GM12872 (cell line): Measurements from ENCODE around the gene RFTN2.

Source experiments
- TF ChIP-seq, protein P1 (sequence below): IDR thresholded peaks from 3 replicates; pipeline ENCODE4 v1.5.1; 2011; ENCODE audit warnings: low read depth, mild to moderate bottlenecking, low read length, moderate library complexity; ENCODE audit not compliant: insufficient read depth

Gene RFTN2

DNA sequence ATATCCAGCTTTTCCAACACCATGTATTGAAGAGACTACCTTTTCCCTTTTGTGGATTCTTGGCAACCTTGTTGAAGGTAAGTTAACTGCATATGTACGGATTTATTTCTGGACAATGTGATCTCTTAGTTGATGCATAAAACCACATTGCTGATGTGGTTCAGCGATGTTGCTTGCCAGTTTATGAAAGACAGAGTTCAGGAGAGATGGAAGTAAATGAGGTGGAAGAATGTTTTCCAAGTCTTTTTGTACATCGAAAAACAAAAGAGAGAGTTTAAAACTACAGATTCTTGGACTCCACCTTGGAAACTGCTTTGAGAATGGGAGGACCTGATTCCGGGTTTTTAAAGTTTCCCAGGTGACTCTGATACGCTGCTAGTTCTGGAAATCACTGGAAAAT, 115.7 kb downstream of the RFTN2 start:
- TF ChIP-seq, protein P1, sequence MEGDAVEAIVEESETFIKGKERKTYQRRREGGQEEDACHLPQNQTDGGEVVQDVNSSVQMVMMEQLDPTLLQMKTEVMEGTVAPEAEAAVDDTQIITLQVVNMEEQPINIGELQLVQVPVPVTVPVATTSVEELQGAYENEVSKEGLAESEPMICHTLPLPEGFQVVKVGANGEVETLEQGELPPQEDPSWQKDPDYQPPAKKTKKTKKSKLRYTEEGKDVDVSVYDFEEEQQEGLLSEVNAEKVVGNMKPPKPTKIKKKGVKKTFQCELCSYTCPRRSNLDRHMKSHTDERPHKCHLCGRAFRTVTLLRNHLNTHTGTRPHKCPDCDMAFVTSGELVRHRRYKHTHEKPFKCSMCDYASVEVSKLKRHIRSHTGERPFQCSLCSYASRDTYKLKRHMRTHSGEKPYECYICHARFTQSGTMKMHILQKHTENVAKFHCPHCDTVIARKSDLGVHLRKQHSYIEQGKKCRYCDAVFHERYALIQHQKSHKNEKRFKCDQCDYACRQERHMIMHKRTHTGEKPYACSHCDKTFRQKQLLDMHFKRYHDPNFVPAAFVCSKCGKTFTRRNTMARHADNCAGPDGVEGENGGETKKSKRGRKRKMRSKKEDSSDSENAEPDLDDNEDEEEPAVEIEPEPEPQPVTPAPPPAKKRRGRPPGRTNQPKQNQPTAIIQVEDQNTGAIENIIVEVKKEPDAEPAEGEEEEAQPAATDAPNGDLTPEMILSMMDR, result no peak

DNA sequence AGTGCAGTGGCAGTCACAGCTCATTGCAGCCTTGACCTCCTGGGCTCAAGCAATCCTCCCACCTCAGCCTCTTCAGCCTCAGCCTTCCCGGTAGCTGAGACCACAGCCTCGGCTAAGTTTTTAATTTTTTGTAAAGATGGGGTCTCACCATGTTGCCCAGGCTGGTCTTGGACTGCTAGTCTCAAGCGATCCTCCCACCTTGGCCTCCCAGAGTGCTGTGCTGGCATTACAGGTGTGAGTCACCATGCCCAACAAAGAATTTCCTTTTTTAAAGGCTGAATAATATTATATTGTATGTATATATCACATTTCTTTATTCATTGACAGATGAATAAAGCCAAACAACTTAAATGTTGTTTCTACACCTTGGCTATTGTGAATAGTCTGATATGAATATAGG, 117.0 kb downstream of the RFTN2 start:
- TF ChIP-seq, protein P1, result no peak

DNA sequence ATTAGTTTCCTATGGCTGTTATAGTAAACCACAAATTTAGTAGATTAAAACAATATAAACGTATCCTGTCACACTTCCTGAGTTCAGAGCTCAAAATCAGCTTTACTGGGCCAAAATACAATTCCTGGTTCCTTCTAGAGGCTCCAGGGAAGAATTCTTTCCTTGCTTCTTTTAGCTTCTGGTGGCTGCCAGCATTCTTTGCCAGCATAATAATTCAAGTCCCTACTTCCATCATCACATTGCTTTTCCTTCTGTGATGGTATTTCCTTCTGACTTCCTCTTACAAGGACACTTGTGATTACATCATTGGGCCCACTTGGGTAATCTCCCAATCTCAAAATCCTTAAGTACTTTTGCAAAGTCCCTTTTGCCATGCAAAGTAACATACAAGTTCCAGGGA, 118.9 kb downstream of the RFTN2 start:
- TF ChIP-seq, protein P1, result no peak

DNA sequence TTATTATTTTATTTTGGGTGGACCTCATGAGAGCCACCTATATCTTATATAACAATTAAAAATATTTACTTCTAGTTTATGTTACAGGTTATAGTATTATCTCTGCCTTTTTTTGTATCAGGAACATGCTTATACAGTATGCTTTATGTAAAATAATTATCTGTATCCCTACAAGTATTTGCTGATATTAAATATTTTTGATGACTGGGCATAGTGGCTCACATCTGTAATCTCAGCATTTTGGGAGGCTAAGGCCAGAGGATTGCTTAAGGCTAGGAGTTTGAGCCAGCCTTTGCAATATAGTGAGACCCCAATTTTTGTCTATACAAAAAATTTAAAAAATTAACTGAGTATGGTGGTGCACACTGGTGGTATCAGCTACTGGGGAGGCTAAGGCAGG, 119.9 kb downstream of the RFTN2 start:
- TF ChIP-seq, protein P1, result no peak

DNA sequence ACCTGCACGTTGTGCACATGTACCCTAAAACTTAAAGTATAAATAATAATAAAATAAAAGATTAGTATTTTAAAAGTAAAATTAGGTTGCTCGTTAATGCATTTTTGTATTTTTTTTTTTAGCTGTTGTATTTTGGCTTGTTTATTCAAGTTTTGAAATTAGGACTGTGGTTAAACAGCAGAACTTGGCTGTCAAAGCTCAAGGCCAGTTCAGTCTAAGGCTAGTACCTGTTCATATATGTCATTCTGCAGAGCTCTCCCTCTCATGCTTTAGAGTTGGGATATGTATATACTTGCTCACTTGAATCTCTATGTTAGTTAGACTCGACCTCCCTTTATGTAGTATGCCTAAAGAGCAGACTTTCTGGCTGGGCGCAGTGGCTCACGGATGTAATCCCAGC, 126.8 kb downstream of the RFTN2 start:
- TF ChIP-seq, protein P1, result no peak

DNA sequence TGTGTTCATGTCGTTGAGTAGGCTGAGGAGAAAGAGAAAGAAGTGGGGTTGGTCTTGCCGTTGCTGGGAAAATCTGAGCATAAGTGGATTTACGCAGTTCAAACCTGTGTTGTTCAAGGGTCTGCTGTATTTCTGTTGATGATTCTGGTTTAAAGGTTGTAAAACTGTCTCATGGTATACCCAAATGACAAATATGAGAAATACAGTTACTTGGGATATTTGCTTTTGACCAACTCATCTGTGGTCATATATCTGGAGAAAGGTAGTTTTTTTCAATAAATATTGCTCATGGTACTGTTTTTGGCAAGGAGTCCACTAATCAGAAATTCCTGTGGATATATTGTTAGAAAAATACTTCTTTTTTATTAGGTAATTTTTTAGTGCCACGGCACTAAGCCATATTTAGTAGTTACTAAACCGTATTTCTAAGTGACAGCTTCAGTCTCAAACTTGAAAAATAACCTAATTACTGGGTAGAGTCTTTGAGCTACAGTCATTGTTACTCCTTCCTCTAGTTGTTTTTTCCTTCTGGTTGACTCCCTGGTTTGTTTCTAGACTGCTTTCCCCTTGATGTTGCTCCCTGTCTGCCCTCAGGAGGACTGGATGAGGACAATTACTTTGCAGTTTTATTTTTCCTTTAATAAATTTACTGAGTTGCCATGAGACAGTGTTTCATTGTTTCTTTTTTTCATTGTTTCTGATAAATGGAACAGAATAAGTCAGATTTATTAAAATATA, 128.1 kb downstream of the RFTN2 start:
- TF ChIP-seq, protein P1, result no peak

DNA sequence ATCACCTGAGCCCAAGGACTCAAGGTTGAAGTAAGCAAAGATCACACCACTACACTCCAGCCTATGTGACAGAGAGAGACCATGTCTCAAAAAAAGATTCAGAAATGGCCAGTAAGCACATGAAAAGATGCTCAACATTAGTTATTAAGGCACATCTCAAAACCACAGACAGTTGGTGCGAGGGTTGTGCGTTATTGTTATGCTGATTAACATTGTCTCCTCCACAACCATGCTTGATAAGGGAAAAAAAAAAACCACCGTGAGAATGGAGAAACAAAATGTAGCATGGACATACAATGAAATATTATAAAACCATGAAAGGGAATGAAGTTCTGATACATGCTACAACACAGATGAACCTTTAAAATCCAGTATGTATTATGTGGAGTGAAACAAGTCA, 132.2 kb downstream of the RFTN2 start:
- TF ChIP-seq, protein P1, result no peak
